K562 (cell line): Measurements from ENCODE around the gene HOXC10. TPM values are rescaled to one million over a fixed set of nuclear protein-coding genes. Genes with fewer than 3 reads are reported as not detected.

Experiments used
- ATF4 ChIP-seq: fragments of 450-650 bp; formaldehyde crosslinking; IDR thresholded peaks from 2 replicates; pipeline ENCODE4 v1.4.0; 2022; ENCODE audit warnings: mild to moderate bottlenecking, moderate library complexity
- CEBPG ChIP-seq, 3 experiments: fragments of 200-800 bp in 1 of 3; sonication (Bioruptor generic) in 1 of 3; sonication (generic) in 1 of 3; formaldehyde crosslinking in 1 of 3; IDR thresholded peaks in 2 of 3; conservative IDR thresholded peaks in 1 of 3; 2 replicates each; pipeline versions ENCODE4 v1.6.1 to v1.8.0; 2016 to 2022; ENCODE audit warnings: missing compliant biosample characterization in 2 of 3, missing genetic modification characterization in 2 of 3, mild to moderate bottlenecking in 1 of 3, missing genetic modification reagents in 1 of 3
- GATAD2A ChIP-seq: fragments of 450-650 bp; IDR thresholded peaks from 2 replicates; pipeline ENCODE4 v1.6.1; 2017
- IRF1 ChIP-seq: sonication (generic); formaldehyde crosslinking; IDR thresholded peaks from 2 replicates; pipeline ENCODE4 v1.8.0; 2022; ENCODE audit warnings: missing genetic modification reagents, mild to moderate bottlenecking, borderline replicate concordance
- KHSRP ChIP-seq: fragments of 450-650 bp; IDR thresholded peaks from 2 replicates; pipeline ENCODE4 v1.6.1; 2017
- NRF1 ChIP-seq, 2 experiments: fragments of 450-650 bp; IDR thresholded peaks in 1 of 2; conservative IDR thresholded peaks in 1 of 2; 2 replicates each; pipeline ENCODE4 v1.6.1; 2014; ENCODE audit warnings: mild to moderate bottlenecking in 2 of 2
- SIN3A ChIP-seq, 2 experiments: fragments of 150-350 bp in 1 of 2; IDR thresholded peaks; 2 replicates each; pipeline ENCODE4 v1.6.1; 2011 to 2016; ENCODE audit warnings: borderline replicate concordance in 2 of 2, low read depth in 2 of 2, low read length in 2 of 2, mild to moderate bottlenecking in 2 of 2, moderate library complexity in 2 of 2; ENCODE audit not compliant: control insufficient read depth in 1 of 2
- SIN3B ChIP-seq: fragments of 450-650 bp; IDR thresholded peaks from 2 replicates; pipeline ENCODE4 v1.6.1; 2017; ENCODE audit warnings: low read depth, mild to moderate bottlenecking, moderate library complexity
- ZNF512 ChIP-seq: IDR thresholded peaks from 2 replicates; pipeline ENCODE4 v1.6.1; 2016; ENCODE audit warnings: missing genetic modification characterization, missing compliant biosample characterization
- polyA plus RNA-seq, 8 experiments: library from polyadenylated mRNA; depleted of rRNA in 4 of 8; stranded (reverse) in 5 of 8; unstranded in 3 of 8; fragments of >200 nt; fragmentation: Nextera tagmentation in 2 of 8; fragmentation: Illumina TruSeq in 1 of 8; extraction: Ambion mirVana in 2 of 8; extraction: Trizol in 1 of 8; gene quantifications; 2 replicates each; pipeline versions ENCODE4 v1.2.1 to v1.2.3, GENCODE V29; 2011 to 2014; ENCODE audit warnings: inconsistent platforms in 1 of 8, missing spikeins in 1 of 8
- total RNA-seq, 7 experiments: library from RNA; depleted of rRNA in 6 of 7; stranded (reverse); fragments of >200 nt in 6 of 7; fragmentation: Illumina TruSeq in 2 of 7; extraction: Trizol in 2 of 7; gene quantifications; 2 replicates each; pipeline versions ENCODE4 v1.2.1 to v1.2.3, GENCODE V29; 2011 to 2021; ENCODE audit warnings: low replicate concordance in 1 of 7

The HOXC10 gene
- total and polyA plus RNA-seq, 9 of the 15 experiments (the other 6 are each of a cell fraction or from before 2014, with no cell fraction given): 0.13 to 0.77 (median 0.35) TPM; not detected in 2

- TF ChIP-seq ZNF512 (0 out of 2 replicates have a peak, but pooled peaks have one; percentile 18), ATF4 (CRISPR knock-in tag) (no peak), SIN3B (0 out of 2 replicates have a peak, but pooled peaks have one; percentile 19), CEBPG (CRISPR knock-in tag; IDR thresholded peaks at IDR 0.05) (0 out of 2 replicates have a peak, but pooled peaks have one; percentile 24), CEBPG (tag; conservative IDR thresholded peaks at IDR 0.05 in 1 of 2, IDR thresholded peaks at IDR 0.05 in 1 of 2) (no peak), NRF1 (conservative IDR thresholded peaks at IDR 0.05 in 1 of 2, IDR thresholded peaks at IDR 0.05 in 1 of 2) (0 out of 4 replicates have a peak, but pooled peaks of 1 of the 2 experiments have one; percentile 28), SIN3A (IDR thresholded peaks at IDR 0.05; ENCODE audit: borderline replicate concordance in 2 of 2, control insufficient read depth in 1 of 2, low read depth in 2 of 2, low read length in 2 of 2) (peak in 1 of 2 experiments; percentile 51; a peak in 1 of 4 replicates), GATAD2A (0 out of 2 replicates have a peak, but pooled peaks have one; percentile 48), IRF1 (CRISPR knock-in tag) (0 out of 2 replicates have a peak, but pooled peaks have one; percentile 68), KHSRP (no peak)
Measured at GRCh38 chr12:53995378-53996239, 10.7 kb downstream of the HOXC10 start (continued).
